Thyroid gland (tissue), 4 donors: Measurements from ENCODE around the gene POU6F2. TPM values are rescaled to one million over a fixed set of nuclear protein-coding genes. Genes with fewer than 3 reads are reported as not detected.

ENCODE experiments used
- DNase-seq, 2 donors: peaks; one replicate each; pipeline ENCODE4 v3.0.0-alpha.2; 2019
- H3K27ac ChIP-seq, 3 donors: fragments of 200-600 bp; sonication (generic); 1 replicate in 2 of 3; 2 replicates in 1 of 3; pipeline ENCODE4 v1.5.1; 2016 to 2019; ENCODE audit warnings: mild to moderate bottlenecking in 1 of 3, moderate library complexity in 1 of 3
- H3K27me3 ChIP-seq: fragments of 200-600 bp; sonication (generic); one replicate; pipeline ENCODE4 v1.5.1; 2019
- H3K36me3 ChIP-seq, 2 donors: fragments of 200-600 bp; sonication (generic); one replicate each; pipeline ENCODE4 v1.5.1; 2016 to 2019
- H3K4me1 ChIP-seq, 2 donors: fragments of 200-600 bp; sonication (generic); one replicate each; pipeline ENCODE4 v1.5.1; 2017 to 2019
- H3K4me3 ChIP-seq, 3 donors: fragments of 200-600 bp; sonication (generic); replicated peaks in 1 of 3; 1 replicate in 2 of 3; 2 replicates in 1 of 3; pipeline ENCODE4 v1.5.1; 2016; ENCODE audit warnings: mild to moderate bottlenecking in 1 of 3
- H3K9me3 ChIP-seq: fragments of 200-600 bp; sonication (generic); one replicate; pipeline ENCODE4 v1.5.1; 2017
- CTCF ChIP-seq, 6 experiments: fragments of 200-600 bp in 3 of 6; fragments of 450-650 bp in 3 of 6; sonication (generic) in 3 of 6; IDR thresholded peaks; one replicate each; pipeline ENCODE4 v1.5.1; 2016 to 2019; ENCODE audit warnings: antibody characterized with exemption in 6 of 6, mild to moderate bottlenecking in 2 of 6, inconsistent platforms in 1 of 6, moderate library complexity in 1 of 6
- POLR2A ChIP-seq, 2 donors: fragments of 450-650 bp; IDR thresholded peaks; one replicate each; pipeline ENCODE4 v1.6.1; 2017; ENCODE audit warnings: antibody characterized with exemption in 2 of 2, mild to moderate bottlenecking in 2 of 2, moderate library complexity in 1 of 2
- WGBS, 2 donors: methylation state at CpG; one replicate each; pipeline ENCODE4 v1.1.5; 2017; 5-methylcytosine and 5-hydroxymethylcytosine counted together
- intact Hi-C: fragments of 100-400 bp; cut with DNase I; formaldehyde crosslinking; loops from one replicate; pipeline ENCODE4 v1.15.1; 2023
- total RNA-seq, 4 donors: library from RNA; depleted of rRNA; stranded (reverse); fragments of >200 nt; gene quantifications; one replicate each; pipeline ENCODE4 v1.2.3, GENCODE V29; 2016

The POU6F2 gene
- total RNA-seq, 4 donors from 2014 or later, result 0.33 TPM; not detected in 3

GRCh38 chr7:39127058-39127457, 149.3 kb downstream of the POU6F2 start:
- H3K36me3 ChIP-seq, result no peaks in the 10 kb centered on the region
- no peak overlapping the region for H3K4me3 ChIP-seq
- intact Hi-C loops, result no loop called here
- no peaks in the 10 kb centered on the region for H3K4me1 ChIP-seq
- TF ChIP-seq CTCF (IDR thresholded peaks at IDR 0.05) (no peak), POLR2A (IDR thresholded peaks at IDR 0.05) (no peak)
- H3K9me3 ChIP-seq, result no peaks in the 10 kb centered on the region
- 70 to 76% methylated on average over 3 of the region's 3 CpGs for WGBS, 2 donors
- no peak for DNase-seq
- H3K27me3 ChIP-seq, result no peaks in the 10 kb centered on the region
- H3K27ac ChIP-seq, result no peak overlapping the region

- TF ChIP-seq POLR2A (IDR thresholded peaks at IDR 0.05), result no peak
- DNase-seq, result no peak
- Histone ChIP-seq H3K4me1 (no peaks in the 10 kb centered on the region), H3K36me3 (no peaks in the 10 kb centered on the region), H3K9me3 (no peaks in the 10 kb centered on the region), H3K4me3 (no peak overlapping the region), H3K27me3 (no peaks in the 10 kb centered on the region), H3K27ac (no peak overlapping the region)
- WGBS, 2 donors, result 85 to 87% methylated on average over 2 of the region's 2 CpGs
- intact Hi-C loops, result no loop called here
Observed at GRCh38 chr7:39128287-39128843, 150.7 kb downstream of the POU6F2 start.

GRCh38 chr7:39130274-39130673, 152.6 kb downstream of the POU6F2 start:
- TF ChIP-seq POLR2A (IDR thresholded peaks at IDR 0.05) (no peak), CTCF (IDR thresholded peaks at IDR 0.05) (no peak)
- no peak overlapping the region for H3K27ac ChIP-seq
- H3K4me3 ChIP-seq, result no peak overlapping the region
- H3K36me3 ChIP-seq, result no peaks in the 10 kb centered on the region
- no peaks in the 10 kb centered on the region for H3K9me3 ChIP-seq
- WGBS, 2 donors, result 79 to 81% methylated on average over 3 of the region's 3 CpGs
- intact Hi-C loops, result no loop called here
- no peaks in the 10 kb centered on the region for H3K4me1 ChIP-seq
- H3K27me3 ChIP-seq, result no peaks in the 10 kb centered on the region
- DNase-seq, result no peak

- Histone ChIP-seq H3K27ac (no peak overlapping the region), H3K9me3 (no peaks in the 10 kb centered on the region)
- 50% methylated on average over 26 of the region's 26 CpGs for WGBS, 2 donors
Observed at GRCh38 chr7:39130857-39131526, 153.3 kb downstream of the POU6F2 start.

GRCh38 chr7:39132306-39132705, 154.6 kb downstream of the POU6F2 start:
- 83 to 87% methylated on average over 5 of the region's 5 CpGs for WGBS, 2 donors
- Histone ChIP-seq H3K4me1 (no peaks in the 10 kb centered on the region), H3K27me3 (no peaks in the 10 kb centered on the region), H3K36me3 (no peaks in the 10 kb centered on the region), H3K9me3 (no peaks in the 10 kb centered on the region), H3K4me3 (no peak overlapping the region), H3K27ac (no peak overlapping the region)
- intact Hi-C loops, result no loop called here
- TF ChIP-seq CTCF (IDR thresholded peaks at IDR 0.05), result no peak
- DNase-seq, result no peak

More at GRCh38 chr7:39130857-39131526, 153.3 kb downstream of the POU6F2 start:
- intact Hi-C loops, result no loop called here
- peak; percentile 6 to 24 for DNase-seq
- H3K4me3 ChIP-seq, result no peak overlapping the region
- no peak for TF ChIP-seq POLR2A (IDR thresholded peaks at IDR 0.05)
- TF ChIP-seq CTCF (IDR thresholded peaks at IDR 0.05), result no peak
- H3K27me3 ChIP-seq, result no peaks in the 10 kb centered on the region
- H3K36me3 ChIP-seq, result no peaks in the 10 kb centered on the region
- no peaks in the 10 kb centered on the region for H3K4me1 ChIP-seq
